H1 (cell line): Measurements from ENCODE around the gene KIAA0040. TPM values are rescaled to one million over a fixed set of nuclear protein-coding genes. Genes with fewer than 3 reads are reported as not detected.

Experiments
- CTCF ChIA-PET: fragments of 300-600 bp; sonication (Branson Sonifier 250); formaldehyde crosslinking; loops from one replicate; lab custom pipeline; 2021; ENCODE audit not compliant: partially characterized antibody; lab: Charles Lee
- POLR2A ChIA-PET: fragments of 300-600 bp; sonication (Branson Sonifier 250); formaldehyde crosslinking; loops from one replicate; lab custom pipeline; 2021; ENCODE audit warnings: inconsistent platforms; ENCODE audit not compliant: partially characterized antibody; lab: Charles Lee
- DNase-seq, 2 experiments: peaks; one replicate each; pipeline versions ENCODE4 v3.0.0 to v3.0.0-alpha.2; 2010 to 2022; ENCODE audit warnings: low spot score in 2 of 2, low read depth in 1 of 2, mixed read lengths in 1 of 2
- FAIRE-seq: peaks from 2 replicates; lab custom pipeline; 2011; peaks lifted over from hg19 to GRCh38; lab: Jason Lieb, UNC
- H2AFZ ChIP-seq: 2 replicates; pipeline ENCODE4 v1.8.1; 2012; ENCODE audit warnings: low read length, inconsistent platforms
- H2AK5ac ChIP-seq: 2 replicates; pipeline ENCODE4 v1.6.1; 2013; ENCODE audit warnings: low read depth, low read length
- H2BK120ac ChIP-seq: replicated peaks from 2 replicates; pipeline ENCODE3; 2013; ENCODE audit warnings: low read depth, low read length, inconsistent platforms
- H2BK12ac ChIP-seq: 2 replicates; pipeline ENCODE4 v1.6.1; 2013; ENCODE audit warnings: low read depth, low read length
- H2BK15ac ChIP-seq: 2 replicates; pipeline ENCODE4 v1.6.1; 2013; ENCODE audit warnings: low read length
- H2BK20ac ChIP-seq: 2 replicates; pipeline ENCODE4 v1.6.1; 2013; ENCODE audit warnings: low read length
- H2BK5ac ChIP-seq: 2 replicates; pipeline ENCODE4 v1.6.1; 2013; ENCODE audit warnings: low read depth, low read length
- H3K14ac ChIP-seq: 2 replicates; pipeline ENCODE4 v1.6.1; 2013; ENCODE audit warnings: inconsistent platforms; ENCODE audit not compliant: insufficient read length
- H3K18ac ChIP-seq: 2 replicates; pipeline ENCODE4 v1.6.1; 2013; ENCODE audit warnings: low read length; ENCODE audit errors: extremely low read depth
- H3K23ac ChIP-seq: 2 replicates; pipeline ENCODE4 v1.6.1; 2013; ENCODE audit warnings: inconsistent platforms; ENCODE audit not compliant: insufficient read length
- H3K23me2 ChIP-seq: 2 replicates; pipeline ENCODE4 v1.6.1; 2013; ENCODE audit warnings: low read depth, low read length
- H3K27ac ChIP-seq: 2 replicates; pipeline ENCODE4 v1.6.1; 2011; ENCODE audit warnings: low read depth, low read length, inconsistent platforms
- H3K27me3 ChIP-seq, 4 experiments: replicated peaks in 1 of 4; 1 replicate in 1 of 4; 2 replicates in 3 of 4; pipeline versions ENCODE4 v1.6.1 to v1.8.1; 2011 to 2013; ENCODE audit warnings: low read length in 3 of 4, mild to moderate bottlenecking in 3 of 4, inconsistent platforms in 2 of 4, mixed read lengths in 2 of 4, moderate library complexity in 1 of 4; ENCODE audit not compliant: control insufficient read depth in 3 of 4, insufficient read depth in 3 of 4; ENCODE audit errors: extremely low read depth in 1 of 4
- H3K36me3 ChIP-seq, 4 experiments: 2 replicates each; pipeline versions ENCODE4 v1.6.1 to v1.8.1; 2011 to 2013; ENCODE audit warnings: mild to moderate bottlenecking in 4 of 4, low read length in 3 of 4, moderate library complexity in 2 of 4, control low read depth in 1 of 4, inconsistent platforms in 1 of 4; ENCODE audit not compliant: insufficient read depth in 4 of 4, control insufficient read depth in 2 of 4
- H3K4ac ChIP-seq: replicated peaks from 2 replicates; pipeline ENCODE3; 2013; ENCODE audit warnings: low read length, low read depth, mixed read lengths, inconsistent platforms; ENCODE audit not compliant: insufficient read length
- H3K4me1 ChIP-seq, 4 experiments: replicated peaks in 1 of 4; 1 replicate in 1 of 4; 2 replicates in 3 of 4; pipeline versions ENCODE4 v1.6.1 to v1.8.1; 2011 to 2013; ENCODE audit warnings: low read length in 3 of 4, inconsistent platforms in 2 of 4, mixed read lengths in 1 of 4; ENCODE audit not compliant: insufficient read depth in 4 of 4, control insufficient read depth in 3 of 4
- H3K4me2 ChIP-seq, 2 experiments: 2 replicates each; pipeline versions ENCODE4 v1.6.1 to v1.8.1; 2011 to 2013; ENCODE audit warnings: low read depth in 2 of 2, low read length in 2 of 2, control low read depth in 1 of 2, inconsistent platforms in 1 of 2, mild to moderate bottlenecking in 1 of 2; ENCODE audit not compliant: insufficient read depth in 1 of 2
- H3K4me3 ChIP-seq, 4 experiments: fragments of 200-600, 300-600 bp in 1 of 4; sonication (generic), shearing (Covaris generic), sonication (Bioruptor Twin) in 1 of 4; 2 replicates each; pipeline versions ENCODE4 v1.5.1 to v1.8.1; 2011 to 2016; ENCODE audit warnings: low read length in 4 of 4, low read depth in 3 of 4, control low read depth in 2 of 4, inconsistent platforms in 2 of 4, mild to moderate bottlenecking in 2 of 4, mixed read lengths in 1 of 4, moderate library complexity in 1 of 4; ENCODE audit not compliant: insufficient read depth in 2 of 4; ENCODE audit errors: extremely low read depth in 1 of 4
- H3K56ac ChIP-seq: replicated peaks from 2 replicates; pipeline ENCODE3; 2013; ENCODE audit warnings: low read depth, mild to moderate bottlenecking, mixed read lengths, low read length, inconsistent platforms; ENCODE audit not compliant: insufficient read length
- H3K79me1 ChIP-seq: 2 replicates; pipeline ENCODE4 v1.6.1; 2013; ENCODE audit warnings: low read depth, low read length, control low read depth
- H3K79me2 ChIP-seq, 2 experiments: 2 replicates each; pipeline versions ENCODE4 v1.6.1 to v1.8.1; 2012 to 2013; ENCODE audit warnings: low read length in 2 of 2, mild to moderate bottlenecking in 2 of 2, inconsistent platforms in 1 of 2; ENCODE audit not compliant: insufficient read depth in 2 of 2, control insufficient read depth in 1 of 2
- H3K9ac ChIP-seq, 4 experiments: replicated peaks in 1 of 4; 1 replicate in 1 of 4; 2 replicates in 3 of 4; pipeline versions ENCODE4 v1.6.1 to v1.8.1; 2011 to 2013; ENCODE audit warnings: low read depth in 3 of 4, low read length in 3 of 4, control low read depth in 2 of 4, mild to moderate bottlenecking in 2 of 4, moderate library complexity in 2 of 4, inconsistent platforms in 1 of 4; ENCODE audit errors: extremely low read depth in 1 of 4
- H3K9me3 ChIP-seq, 2 experiments: 2 replicates each; pipeline versions ENCODE4 v1.6.1 to v1.8.1; 2012 to 2013; ENCODE audit warnings: mild to moderate bottlenecking in 2 of 2, moderate library complexity in 2 of 2, control low read depth in 1 of 2, inconsistent platforms in 1 of 2, low read depth in 1 of 2, low read length in 1 of 2, mixed read lengths in 1 of 2; ENCODE audit not compliant: insufficient read depth in 2 of 2
- H4K20me1 ChIP-seq, 2 experiments: replicated peaks in 1 of 2; 2 replicates each; pipeline versions ENCODE3 to v1.8.1; 2011 to 2013; ENCODE audit warnings: inconsistent platforms in 2 of 2, low read length in 2 of 2, mild to moderate bottlenecking in 1 of 2; ENCODE audit not compliant: insufficient read depth in 2 of 2, control insufficient read depth in 1 of 2
- H4K5ac ChIP-seq: 2 replicates; pipeline ENCODE4 v1.6.1; 2013; ENCODE audit warnings: low read length, low read depth, mixed read lengths, inconsistent platforms; ENCODE audit not compliant: insufficient read length
- H4K8ac ChIP-seq: 2 replicates; pipeline ENCODE4 v1.8.0; 2013; ENCODE audit warnings: mild to moderate bottlenecking, moderate library complexity, low read length, inconsistent platforms; ENCODE audit not compliant: insufficient read depth; ENCODE audit errors: extremely low read depth
- H4K91ac ChIP-seq: replicated peaks from 2 replicates; pipeline ENCODE3; 2013; ENCODE audit warnings: low read length, mixed read lengths, inconsistent platforms; ENCODE audit not compliant: insufficient read length
- CTCF ChIP-seq, 3 experiments: IDR thresholded peaks; 1 replicate in 2 of 3; 2 replicates in 1 of 3; pipeline versions ENCODE4 v1.5.1 to v1.6.1; 2011; ENCODE audit warnings: low read length in 3 of 3, mild to moderate bottlenecking in 3 of 3, inconsistent platforms in 2 of 3, low read depth in 1 of 3, moderate library complexity in 1 of 3; ENCODE audit not compliant: insufficient read depth in 1 of 3; ENCODE audit errors: control extremely low read depth in 1 of 3
- EZH2 ChIP-seq: fragments of 200-600 bp; sonication (generic); IDR thresholded peaks from 2 replicates; pipeline ENCODE4 v1.7.1; 2012; ENCODE audit warnings: low read depth, mild to moderate bottlenecking, moderate library complexity, low read length, inconsistent platforms; ENCODE audit not compliant: severe bottlenecking
- JUN ChIP-seq: IDR thresholded peaks from 2 replicates; pipeline ENCODE4 v1.6.1; 2011; ENCODE audit warnings: low read depth, mild to moderate bottlenecking, improper control_type of control experiment, low read length
- KDM4A ChIP-seq: IDR thresholded peaks from one replicate; pipeline ENCODE4 v1.7.1; 2012; ENCODE audit warnings: low read depth, mild to moderate bottlenecking, moderate library complexity, low read length, inconsistent platforms; ENCODE audit not compliant: severe bottlenecking
- KDM5A ChIP-seq: fragments of 200-600 bp; IDR thresholded peaks from 2 replicates; pipeline ENCODE4 v1.7.1; 2012; ENCODE audit warnings: mild to moderate bottlenecking, low read length, inconsistent platforms, mixed read lengths
- MAFK ChIP-seq: IDR thresholded peaks from 2 replicates; pipeline ENCODE4 v1.6.1; 2012; ENCODE audit warnings: low read depth, mild to moderate bottlenecking, improper control_type of control experiment, low read length
- PHF8 ChIP-seq: fragments of 200-600 bp; sonication (generic); conservative IDR thresholded peaks from 2 replicates; pipeline ENCODE4 v1.7.1; 2012; ENCODE audit warnings: low read depth, mild to moderate bottlenecking, inconsistent platforms, low read length, moderate library complexity
- POLR2A ChIP-seq, 2 experiments: IDR thresholded peaks; 1 replicate in 1 of 2; 2 replicates in 1 of 2; pipeline ENCODE4 v1.6.1; 2011; ENCODE audit warnings: low read depth in 2 of 2, low read length in 2 of 2, mild to moderate bottlenecking in 2 of 2; ENCODE audit errors: control extremely low read depth in 1 of 2
- RNF2 ChIP-seq: fragments of 200-900, 300-1000 bp; sonication (generic); IDR thresholded peaks from 2 replicates; pipeline ENCODE4 v1.7.1; 2016; ENCODE audit warnings: borderline replicate concordance, low read depth, mild to moderate bottlenecking, antibody characterized with exemption, low read length; ENCODE audit not compliant: poor library complexity, severe bottlenecking; ENCODE audit errors: missing control alignments
- TAF7 ChIP-seq: optimal IDR thresholded peaks from 2 replicates; pipeline ENCODE3; 2011; ENCODE audit warnings: low read depth, mild to moderate bottlenecking, inconsistent platforms, low read length, moderate library complexity, borderline replicate concordance
- TCF12 ChIP-seq: IDR thresholded peaks from 2 replicates; pipeline ENCODE4 v1.6.1; 2011; ENCODE audit warnings: low read depth, mild to moderate bottlenecking, low read length
- whole genome bisulfite sequencing, 2 experiments: shearing (Covaris generic) in 1 of 2; methylation state at CpG; one replicate each; pipeline versions ENCODE4 v1.1.6 to v1.1.7; 2013 to 2015; ENCODE audit warnings: low lambda C conversion rate in 2 of 2, mixed read lengths in 2 of 2, inconsistent platforms in 1 of 2, low coverage in 1 of 2, missing lambda C conversion rate in 1 of 2; ENCODE audit not compliant: insufficient replicate concordance in 2 of 2, insufficient coverage in 1 of 2, insufficient read length in 1 of 2; ENCODE audit errors: extremely low coverage in 1 of 2, missing lambda C conversion rate in 1 of 2; 5-methylcytosine and 5-hydroxymethylcytosine counted together
- polyA plus RNA-seq, 7 experiments: library from polyadenylated mRNA; depleted of rRNA in 3 of 7; stranded (reverse) in 5 of 7; unstranded in 2 of 7; fragments of >200 nt in 5 of 7; fragments of 200-250 nt in 2 of 7; gene quantifications; 1 replicate in 5 of 7; 2 replicates in 1 of 7; 4 replicates in 1 of 7; pipeline versions ENCODE4 v1.2.1 to v1.2.3, GENCODE V29; 2011 to 2013; ENCODE audit warnings: missing spikeins in 2 of 7, mixed read lengths in 2 of 7
- total RNA-seq: library from RNA; stranded (reverse); fragmentation: NEBNext Ultra II Directional; extraction: Animal tissue kit (Norgen Biotek cat#: 25700); gene quantifications from 2 replicates; pipeline ENCODE4 v1.2.1, GENCODE V29; 2021

KIAA0040 gene
- total and polyA plus RNA-seq, 2 of the 8 experiments (the other 6 are each of a cell fraction or from before 2014, with no cell fraction given) = 11.0 to 14.1 TPM

GRCh38 chr1:175127565-175127964, 65.0 kb downstream of the KIAA0040 start:
- H3K23ac ChIP-seq = no peak overlapping the region
- H2AK5ac ChIP-seq = no peak overlapping the region
- H3K27me3 ChIP-seq = no peaks in the 10 kb centered on the region
- no peak overlapping the region for H3K4me2 ChIP-seq
- no peaks in the 10 kb centered on the region for H4K20me1 ChIP-seq
- no peak overlapping the region for H3K14ac ChIP-seq
- no peak overlapping the region for H3K56ac ChIP-seq
- H3K4me1 ChIP-seq = peaks cover 0 to 26% (median 17%) of the 10 kb centered on the region in 4 experiments; a peak in 4 of 7 replicates
- no peak overlapping the region for H4K8ac ChIP-seq
- H3K4me3 ChIP-seq = no peak overlapping the region
- 0 out of 2 replicates have a peak overlapping the region, but pooled peaks have one; percentile 56 for H2AFZ ChIP-seq
- no peak overlapping the region for H2BK120ac ChIP-seq
- H2BK12ac ChIP-seq = 0 out of 2 replicates have a peak overlapping the region, but pooled peaks have one; percentile 23
- ChIA-PET POLR2A (no interaction called here), CTCF (interaction anchor here (0.7 to 9.3 kb wide), 10 partner anchors 9 to 223 kb away, joined by 3 to 88 read pairs (median 6); no protein-coding TSS in a partner anchor)
- 74% methylated on average over 6 of the region's 6 CpGs; no CpG with 5 or more reads in 1 of the 2 experiments for WGBS, 2 experiments
- no peak overlapping the region for H2BK20ac ChIP-seq
- no peak overlapping the region for H3K9ac ChIP-seq
- peak overlapping the region; percentile 28 for H4K91ac ChIP-seq
- no peak overlapping the region for H3K27ac ChIP-seq
- no peaks in the 10 kb centered on the region for H3K36me3 ChIP-seq
- FAIRE-seq = no peak
- no peak overlapping the region for H2BK15ac ChIP-seq
- no peaks in the 10 kb centered on the region for H3K9me3 ChIP-seq
- no peaks in the 10 kb centered on the region for H3K79me2 ChIP-seq
- no peak overlapping the region for H3K18ac ChIP-seq
- no peak for DNase-seq
- H3K4ac ChIP-seq = peak overlapping the region; percentile 22
- H3K23me2 ChIP-seq = peaks cover 2% of the 10 kb centered on the region
- H4K5ac ChIP-seq = no peak overlapping the region
- H3K79me1 ChIP-seq = no peaks in the 10 kb centered on the region
- peak overlapping the region; percentile 15; the same call in 1 of the 2 replicates for H2BK5ac ChIP-seq
- TF ChIP-seq EZH2 (no peak), JUN (no peak), KDM5A (no peak), TCF12 (no peak), CTCF (IDR thresholded peaks at IDR 0.05; ENCODE audit: control extremely low read depth in 1 of 3, insufficient read depth in 1 of 3, low read depth in 1 of 3, low read length in 3 of 3) (no peak), MAFK (no peak), KDM4A (no peak), RNF2 (no peak), POLR2A (IDR thresholded peaks at IDR 0.05; ENCODE audit: control extremely low read depth in 1 of 2, low read depth in 2 of 2, low read length in 2 of 2) (no peak), PHF8 (no peak), TAF7 (no peak)
